ENCODE measurements around the gene RGP1.
A peak's percentile ranks its signal among the peaks of the same experiment; 100 is the strongest.

Gene RGP1

DNA sequence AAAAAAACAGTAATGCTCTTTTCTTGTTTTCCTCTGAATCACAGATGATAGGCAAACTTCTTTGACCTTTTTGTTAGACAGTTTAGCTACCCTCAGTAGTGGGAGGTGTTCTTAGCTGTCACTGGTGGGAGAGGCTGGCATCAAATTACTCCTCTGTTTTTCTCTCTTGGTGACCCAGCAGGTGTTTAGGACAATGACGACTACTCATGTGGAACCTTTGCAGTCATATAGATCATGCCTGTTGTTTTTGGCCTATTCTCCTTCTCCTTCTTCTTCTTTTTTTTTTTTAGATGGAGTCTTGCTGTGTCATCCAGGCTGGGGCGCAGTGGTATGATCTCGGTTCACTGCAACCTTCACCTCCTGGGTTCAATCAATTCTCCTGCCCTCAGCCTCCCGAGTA, 26.9 kb downstream of the RGP1 start:
- DNase-seq: no peak

DNA sequence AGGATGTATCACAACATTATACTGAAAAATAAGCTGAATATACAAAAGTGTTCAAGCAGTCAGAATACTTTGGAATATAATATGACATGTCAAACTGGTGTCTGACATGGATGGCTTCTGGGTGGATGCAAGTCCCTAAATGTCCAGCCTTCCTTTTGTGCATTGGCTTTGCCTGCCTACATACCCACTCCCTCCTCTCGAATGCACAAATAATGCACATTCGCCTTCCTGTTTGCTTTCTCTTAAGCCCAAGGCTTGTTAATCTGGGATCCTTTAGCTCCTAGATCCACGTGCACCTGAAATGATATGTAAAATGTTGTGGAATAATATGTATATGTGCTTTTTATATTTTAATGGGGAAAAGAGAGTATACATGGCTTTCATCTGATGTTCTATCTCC, 29.4 kb downstream of the RGP1 start:
- DNase-seq: no peak

DNA sequence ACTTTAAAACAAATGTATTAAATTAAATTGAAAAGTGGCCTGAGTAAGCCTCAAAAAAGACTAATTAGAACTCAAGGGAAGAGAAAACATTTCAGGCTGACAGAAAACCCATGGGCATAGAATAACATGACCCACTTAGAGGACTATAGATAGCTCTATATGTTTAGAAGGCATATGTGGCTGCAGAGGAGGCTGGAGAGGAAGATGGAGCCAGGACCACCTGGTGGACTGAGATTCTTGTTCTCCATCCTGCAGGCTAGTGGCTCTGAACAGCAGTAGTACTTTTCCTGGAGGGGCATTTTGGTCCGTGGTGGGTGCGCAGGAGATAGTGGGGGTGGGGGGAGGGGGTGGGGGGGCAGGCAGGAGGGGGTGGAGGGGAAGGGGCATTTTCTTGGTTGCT, 32.0 kb downstream of the RGP1 start:
- no peak for DNase-seq

DNA sequence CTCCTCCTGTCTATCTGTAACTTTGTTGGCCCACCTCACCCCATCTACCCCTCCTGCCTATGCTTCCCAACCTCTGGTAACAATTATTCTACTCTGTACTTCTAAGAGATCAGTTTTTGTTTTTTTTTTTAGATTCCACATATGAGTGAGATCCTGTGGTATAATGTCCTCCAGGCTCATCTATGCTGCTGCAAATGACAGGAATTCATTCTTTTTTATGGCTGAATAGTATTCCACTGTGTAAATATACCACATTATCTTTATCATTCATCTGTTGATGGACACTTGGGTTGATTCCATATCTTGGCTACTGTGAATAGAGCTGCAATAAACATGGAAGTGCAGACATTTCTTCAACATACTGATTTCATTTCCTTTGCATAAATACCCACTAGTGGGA, 34.3 kb downstream of the RGP1 start:
- no peak for DNase-seq

DNA sequence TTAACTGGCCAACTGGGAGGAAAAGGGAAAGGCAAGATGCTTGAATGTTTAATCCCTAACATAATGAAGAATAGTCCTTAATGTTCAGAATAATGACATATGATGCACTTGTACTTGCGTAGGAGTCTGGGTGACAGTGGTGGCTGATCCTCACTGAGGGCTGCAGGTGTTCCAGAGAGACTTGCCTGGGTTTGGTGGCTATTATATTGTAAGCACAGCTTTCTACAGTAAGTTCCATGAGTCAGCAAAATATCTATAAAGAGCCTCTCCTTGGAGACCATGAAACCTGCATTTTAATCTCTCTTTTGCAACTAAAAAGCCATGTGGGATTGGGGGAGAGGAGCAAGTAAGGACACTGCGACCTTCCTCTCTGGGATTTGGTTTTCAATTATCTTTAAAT, 40.5 kb downstream of the RGP1 start:
- no peak for DNase-seq

DNA sequence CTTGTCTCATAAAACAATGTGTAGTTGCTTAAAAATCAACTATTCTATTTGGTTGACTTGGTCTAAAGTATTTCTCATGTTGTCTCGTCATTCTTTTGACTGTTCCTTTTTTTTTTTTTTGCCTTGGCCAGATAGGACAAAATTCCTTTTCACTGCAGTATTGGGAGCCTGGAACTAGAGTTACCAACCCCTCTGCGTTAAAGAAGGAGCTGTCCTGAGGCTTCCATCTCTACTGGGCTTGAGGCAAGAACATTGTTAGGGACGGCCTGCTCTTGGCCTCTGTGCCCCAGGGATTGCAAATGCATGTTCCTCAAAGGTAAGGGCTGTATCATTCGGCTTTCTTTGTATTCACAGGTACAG, 40.9 kb downstream of the RGP1 start:
- DNase-seq: no peak

DNA sequence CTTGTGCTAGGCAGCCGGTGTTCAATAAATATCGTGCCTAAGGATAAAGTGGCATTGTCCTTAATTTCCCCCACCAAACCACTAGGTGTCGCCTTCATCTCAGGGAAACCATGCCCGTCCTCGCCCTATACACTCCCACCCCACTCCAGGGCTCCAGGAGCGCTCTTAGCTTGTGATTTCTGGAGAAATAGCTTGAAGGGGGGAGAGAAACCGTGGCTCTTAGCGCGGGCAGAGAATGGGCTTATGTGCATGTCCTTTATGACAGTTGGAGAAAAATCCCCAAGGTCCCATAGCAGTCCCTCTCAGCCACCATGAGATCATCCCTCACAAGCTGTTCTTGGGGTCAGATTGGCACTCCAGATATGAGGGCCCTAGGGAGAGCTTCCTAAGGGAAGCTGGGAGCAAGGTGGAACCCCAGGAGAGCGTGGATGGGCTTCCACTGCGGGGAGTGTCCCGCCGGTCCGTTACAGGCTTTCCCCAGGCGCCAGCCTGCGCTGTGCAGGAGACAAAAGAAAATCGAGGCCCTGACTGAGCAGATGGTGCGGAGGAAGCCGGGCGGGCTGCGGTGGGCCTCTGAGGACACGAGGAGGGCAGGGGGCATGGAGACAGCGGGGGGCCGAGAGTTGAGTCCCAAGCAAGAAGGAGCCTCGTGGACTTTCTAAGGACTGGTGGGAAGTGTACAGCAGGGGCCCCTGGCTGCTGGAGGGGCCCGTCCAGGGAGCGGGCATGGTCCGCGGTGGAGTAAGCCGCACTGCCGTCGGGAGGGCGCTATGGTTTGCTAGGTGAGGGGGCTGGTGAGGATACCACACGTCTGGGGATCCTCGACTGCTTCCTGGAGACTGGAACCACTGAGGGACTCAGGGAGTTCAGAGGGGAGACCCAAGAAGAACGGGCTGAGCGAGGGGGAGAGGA, 41.6 kb downstream of the RGP1 start:
- DNase-seq: peak; percentile 64

DNA sequence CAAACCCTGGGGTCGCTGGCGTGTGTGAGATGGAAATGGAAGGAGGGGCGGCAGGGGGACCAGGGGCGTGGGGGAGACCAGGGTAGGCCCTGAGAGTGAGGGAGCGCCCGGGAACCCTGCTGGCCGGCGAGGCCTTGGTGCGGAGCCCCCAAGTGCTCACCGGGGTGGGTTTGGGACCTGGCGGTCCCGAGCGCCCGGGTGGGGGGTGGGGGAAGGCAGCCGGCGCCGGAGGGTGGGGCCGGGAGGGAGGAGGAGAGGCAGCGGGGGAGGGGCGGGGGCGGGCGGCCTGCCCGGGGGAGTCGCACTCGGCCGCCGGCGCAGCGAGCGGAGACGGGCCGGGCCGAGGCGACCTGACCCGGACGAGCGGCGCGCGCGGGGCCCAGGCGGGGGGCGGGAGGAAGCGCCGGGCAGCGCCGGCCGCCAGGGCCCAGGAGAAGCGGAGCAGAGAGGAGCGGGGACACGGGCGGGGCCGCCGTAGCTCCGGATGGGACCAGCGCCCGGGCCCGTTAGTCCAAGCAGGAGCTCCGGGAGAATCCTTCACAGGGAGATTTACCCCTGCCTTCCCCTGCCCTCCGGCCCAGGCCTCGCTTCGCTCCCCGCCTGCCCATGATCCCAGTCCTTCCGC, 42.3 kb downstream of the RGP1 start, which contains the start of gene NPR2:
Gene NPR2, plus strand, starts transcription at position 295 of the 625 bp plus-strand sequence. CDS start 818 bp downstream, outside the sequence.
- no peak for DNase-seq

DNA sequence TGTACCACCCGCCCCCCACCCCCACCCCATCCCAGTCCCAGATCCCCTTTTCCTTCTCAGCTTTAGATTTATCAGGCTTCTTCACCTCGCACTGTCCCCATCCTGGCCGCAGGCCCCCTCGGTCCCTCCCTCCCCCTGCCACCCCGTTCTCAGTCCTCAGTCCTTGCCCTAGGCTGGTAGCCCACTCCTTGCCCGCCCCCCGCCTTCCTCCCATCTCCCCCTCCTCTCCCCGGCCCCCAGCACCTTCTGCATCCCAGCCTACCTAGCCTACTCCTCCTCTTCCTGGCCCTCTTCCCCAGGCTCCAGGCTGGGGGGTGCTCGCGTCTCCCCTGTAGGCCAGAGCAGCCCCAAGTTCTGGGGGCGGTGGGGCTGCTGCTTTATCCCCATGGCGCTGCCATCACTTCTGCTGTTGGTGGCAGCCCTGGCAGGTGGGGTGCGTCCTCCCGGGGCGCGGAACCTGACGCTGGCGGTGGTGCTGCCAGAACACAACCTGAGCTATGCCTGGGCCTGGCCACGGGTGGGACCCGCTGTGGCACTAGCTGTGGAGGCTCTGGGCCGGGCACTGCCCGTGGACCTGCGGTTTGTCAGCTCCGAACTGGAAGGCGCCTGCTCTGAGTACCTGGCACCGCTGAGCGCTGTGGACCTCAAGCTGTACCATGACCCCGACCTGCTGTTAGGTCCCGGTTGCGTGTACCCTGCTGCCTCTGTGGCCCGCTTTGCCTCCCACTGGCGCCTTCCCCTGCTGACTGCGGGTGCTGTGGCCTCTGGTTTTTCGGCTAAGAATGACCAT, 43.1 kb downstream of the RGP1 start:
- DNase-seq: no peak

DNA sequence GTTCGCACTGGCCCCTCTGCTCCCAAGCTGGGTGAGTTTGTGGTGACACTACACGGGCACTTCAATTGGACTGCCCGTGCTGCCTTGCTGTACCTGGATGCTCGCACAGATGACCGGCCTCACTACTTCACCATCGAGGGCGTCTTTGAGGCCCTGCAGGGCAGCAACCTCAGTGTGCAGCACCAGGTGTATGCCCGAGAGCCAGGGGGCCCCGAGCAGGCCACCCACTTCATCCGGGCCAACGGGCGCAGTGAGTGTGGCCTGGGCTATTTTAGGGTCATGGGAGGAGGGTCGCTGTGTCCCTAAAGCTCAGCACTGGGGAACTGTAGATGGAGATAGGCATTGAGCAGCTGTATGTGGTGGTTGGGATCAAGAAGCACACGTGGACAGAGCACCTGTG, 43.7 kb downstream of the RGP1 start:
- no peak for DNase-seq

DNA sequence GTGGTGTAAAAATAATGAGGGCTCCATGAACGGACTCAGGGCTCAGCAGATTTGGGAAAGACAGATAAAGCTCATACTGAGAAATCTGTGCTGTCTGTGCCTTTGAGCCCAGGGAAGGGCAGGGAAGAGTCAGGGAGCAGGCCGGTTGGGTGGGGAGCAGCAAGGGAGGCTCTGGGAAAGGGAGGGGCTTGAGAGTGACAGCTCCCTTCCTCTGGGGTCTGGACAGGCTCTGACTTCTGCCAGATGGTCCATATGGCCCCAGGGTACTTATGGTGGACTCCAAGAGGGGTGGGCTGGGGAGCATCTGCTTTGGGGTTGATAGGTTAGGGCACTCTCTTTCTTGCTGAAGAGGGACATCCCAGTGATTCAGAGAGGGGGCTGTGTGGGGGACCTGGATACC, 44.4 kb downstream of the RGP1 start:
- DNase-seq: no peak

DNA sequence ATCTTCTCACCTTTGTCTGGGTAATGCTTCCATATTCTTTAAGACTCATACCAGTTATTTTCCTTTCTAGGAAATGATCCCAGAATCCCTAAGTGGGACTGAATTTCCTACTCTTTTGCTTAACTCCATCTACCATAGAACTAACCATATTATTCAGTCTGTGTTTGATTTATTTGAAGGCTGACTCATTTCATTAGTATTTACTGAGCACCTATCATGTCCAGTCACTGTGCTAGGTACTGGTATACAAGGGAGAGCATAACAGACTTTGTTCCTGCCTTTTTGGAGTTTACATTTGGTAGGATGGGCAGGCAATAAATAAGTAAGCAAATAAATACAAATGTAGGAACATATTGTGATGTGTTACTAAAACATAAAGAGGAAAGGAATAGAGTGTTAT, 46.6 kb downstream of the RGP1 start:
- no peak for DNase-seq

DNA sequence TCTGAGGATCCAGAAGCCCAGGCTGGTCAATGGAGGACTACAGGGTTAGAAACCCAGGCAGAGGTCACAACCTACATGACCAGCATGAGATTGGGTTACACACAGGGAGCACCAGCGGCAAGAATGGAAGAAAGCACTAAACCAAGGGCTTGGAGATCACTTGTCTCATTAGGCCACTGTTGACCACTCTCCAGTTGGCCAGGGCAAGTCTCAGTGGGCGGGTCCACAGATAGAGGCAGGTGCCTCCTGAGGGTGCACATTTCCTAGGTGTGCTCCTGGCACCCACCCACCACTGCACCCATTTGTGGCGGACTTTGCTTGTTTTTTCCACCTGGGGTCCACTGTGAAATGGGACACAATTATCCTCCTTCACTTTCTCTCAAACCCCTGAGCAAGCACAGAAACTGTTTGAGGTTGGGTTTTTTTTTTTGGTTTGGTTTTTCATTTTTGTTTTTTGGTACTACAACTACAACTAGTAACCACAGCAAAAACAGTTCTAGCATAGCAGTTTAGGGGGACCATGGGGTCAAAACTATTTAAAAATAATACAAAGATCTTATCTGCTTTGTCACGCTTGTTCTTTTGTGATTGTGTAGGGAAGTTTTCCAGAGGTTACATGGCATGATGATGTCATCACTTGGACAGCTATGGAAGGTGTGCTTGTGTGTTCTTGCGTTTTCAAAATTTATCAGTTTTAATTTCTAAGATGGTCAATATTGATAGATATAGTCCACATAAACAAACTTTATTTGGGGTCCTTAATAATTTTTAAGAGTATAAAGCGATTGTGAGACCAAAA, 48.4 kb downstream of the RGP1 start:
- DNase-seq: no peak

DNA sequence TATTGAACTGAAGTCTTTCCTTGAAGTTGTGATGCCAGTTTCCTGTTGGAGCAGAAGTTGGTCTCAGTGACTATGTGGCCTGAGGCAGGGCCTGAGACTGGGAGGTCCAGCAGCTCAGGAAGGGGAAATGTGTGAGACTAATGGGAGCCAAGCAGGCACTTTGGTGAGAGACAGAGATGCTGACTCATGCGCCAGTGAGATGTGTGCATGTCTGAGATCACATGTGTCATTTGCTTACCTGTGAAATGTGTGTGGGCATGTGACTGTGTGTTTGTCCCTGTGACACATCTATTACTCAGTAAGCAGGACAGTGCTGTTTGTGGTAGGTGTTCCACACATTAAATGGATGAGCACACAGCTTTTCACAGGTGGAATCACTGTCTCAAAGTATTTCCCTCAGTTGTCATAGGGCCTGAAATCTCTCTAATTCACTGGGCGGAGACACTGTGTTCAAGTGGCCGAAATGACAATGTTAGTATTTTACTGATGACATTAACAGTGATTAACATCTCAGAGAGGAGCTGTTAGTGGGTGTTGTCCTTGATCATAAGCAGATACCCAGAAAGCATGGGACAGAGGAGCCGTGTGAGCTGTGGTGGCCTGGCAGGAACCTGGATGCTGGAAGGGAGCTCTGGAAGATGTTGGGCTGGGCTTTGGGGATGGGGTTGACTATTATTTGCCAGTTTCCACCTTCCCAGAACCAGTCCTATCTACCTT, 49.7 kb downstream of the RGP1 start:
- DNase-seq: peak; percentile 73

DNA sequence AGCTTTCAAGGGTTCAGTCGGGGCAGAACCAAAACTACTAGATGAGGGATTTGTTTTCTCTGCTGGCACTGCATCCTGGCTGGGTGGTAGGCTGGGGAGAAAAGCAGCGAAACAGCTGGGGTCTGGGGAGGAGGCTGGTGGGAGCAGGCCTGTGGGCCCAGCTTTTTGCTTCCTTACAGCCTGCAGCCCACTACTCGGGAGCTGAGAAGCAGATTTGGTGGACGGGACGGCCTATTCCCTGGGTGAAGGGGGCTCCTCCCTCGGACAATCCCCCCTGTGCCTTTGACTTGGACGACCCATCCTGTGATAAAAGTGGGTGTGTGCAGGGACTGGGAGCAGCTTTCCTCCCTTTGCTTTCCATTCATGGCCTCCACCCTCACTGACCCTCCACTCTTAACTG, 51.4 kb downstream of the RGP1 start:
- no peak for DNase-seq

DNA sequence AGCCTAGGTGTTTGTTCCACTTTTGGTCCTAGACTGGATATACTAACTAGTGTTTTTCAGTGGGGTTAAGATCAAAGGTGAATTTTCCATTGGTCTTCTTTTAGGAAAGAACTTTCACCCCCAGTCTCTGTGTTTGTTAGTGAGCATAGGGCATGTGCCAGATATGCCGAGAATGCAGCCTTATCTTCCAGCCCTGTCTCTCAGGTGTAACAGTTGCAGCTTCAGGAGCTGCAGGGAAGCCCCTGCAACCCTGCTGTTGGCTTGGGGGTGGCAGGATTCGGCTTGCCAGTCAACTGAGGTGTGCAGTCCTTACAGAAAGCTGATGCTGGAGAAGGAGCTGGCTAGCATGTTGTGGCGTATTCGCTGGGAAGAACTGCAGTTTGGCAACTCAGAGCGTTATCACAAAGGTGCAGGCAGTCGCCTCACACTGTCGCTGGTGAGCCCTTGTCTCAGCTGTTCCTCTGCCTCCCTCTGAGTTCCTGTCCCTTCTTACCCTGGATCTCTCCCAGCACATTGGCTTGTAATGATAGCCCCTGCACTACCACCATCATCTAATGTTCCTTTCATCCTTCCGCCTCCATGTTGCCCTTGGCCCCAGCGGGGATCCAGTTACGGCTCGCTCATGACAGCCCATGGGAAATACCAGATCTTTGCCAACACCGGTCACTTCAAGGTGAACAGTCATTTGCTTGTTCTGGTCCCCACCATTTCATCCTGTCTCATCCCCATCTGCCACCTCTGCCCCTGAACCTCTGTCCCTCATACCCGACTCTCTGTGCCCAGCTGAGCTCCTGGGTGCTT, 52.4 kb downstream of the RGP1 start:
- no peak for DNase-seq

DNA sequence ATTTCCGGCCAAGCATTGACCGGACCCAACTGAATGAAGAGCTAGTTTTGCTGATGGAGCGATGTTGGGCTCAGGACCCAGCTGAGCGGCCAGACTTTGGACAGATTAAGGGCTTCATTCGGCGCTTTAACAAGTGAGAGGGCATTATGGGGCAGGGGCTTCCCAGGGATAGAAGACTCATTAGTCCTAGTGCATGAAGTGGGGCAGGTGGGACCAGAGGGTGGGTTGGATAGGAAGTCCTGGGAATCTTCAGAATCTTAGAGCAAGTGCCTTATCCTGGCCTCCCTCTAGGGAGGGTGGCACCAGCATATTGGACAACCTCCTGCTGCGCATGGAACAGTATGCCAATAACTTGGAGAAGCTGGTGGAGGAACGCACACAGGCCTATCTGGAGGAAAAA, 57.0 kb downstream of the RGP1 start:
- DNase-seq: no peak
